ENCODE measurements around the gene KRTAP5-9.
"Not testable (repeated sequence)": the region's sequence is repeated elsewhere in the genome, so short reads cannot be mapped to it uniquely, and the experiment has no call there.

Gene KRTAP5-9

GRCh38 chr11:71534711-71535608 lies 13.3 kb upstream of the KRTAP5-9 start:
- DNase-seq (ENCODE audit: low read depth, low spot score) = not testable (repeated sequence)

- DNase-seq (ENCODE audit: low read depth, low spot score) = no peak
Observed at GRCh38 chr11:71535825-71536224, 12.4 kb upstream of the KRTAP5-9 start.

- DNase-seq (ENCODE audit: low read depth, low spot score) = no peak
Observed at GRCh38 chr11:71537537-71537936, 10.7 kb upstream of the KRTAP5-9 start.

- not testable (repeated sequence) for DNase-seq (ENCODE audit: low read depth, low spot score)
Observed at GRCh38 chr11:71537977-71538665, 10.1 kb upstream of the KRTAP5-9 start, which contains the start of gene KRTAP5-8. Gene KRTAP5-8, plus strand, starts transcription at chr11:71538025. Its CDS starts 31 bp downstream, at chr11:71538056.

GRCh38 chr11:71538666-71538990 lies 9.6 kb upstream of the KRTAP5-9 start:
- DNase-seq (ENCODE audit: low read depth, low spot score) = no peak

GRCh38 chr11:71539017-71539416 lies 9.2 kb upstream of the KRTAP5-9 start:
- DNase-seq (ENCODE audit: low read depth, low spot score) = no peak

GRCh38 chr11:71539971-71540370 lies 8.2 kb upstream of the KRTAP5-9 start:
- DNase-seq (ENCODE audit: low read depth, low spot score) = not testable (repeated sequence)

GRCh38 chr11:71540521-71541304 lies 7.5 kb upstream of the KRTAP5-9 start:
- not testable (repeated sequence) for DNase-seq (ENCODE audit: low read depth, low spot score)

- no peak for DNase-seq (ENCODE audit: low read depth, low spot score)
Observed at GRCh38 chr11:71542382-71542781, 5.8 kb upstream of the KRTAP5-9 start.

GRCh38 chr11:71542879-71543777 lies 5.1 kb upstream of the KRTAP5-9 start:
- no peak for DNase-seq (ENCODE audit: low read depth, low spot score)

- no peak for DNase-seq (ENCODE audit: low read depth, low spot score)
Observed at GRCh38 chr11:71543866-71544265, 4.4 kb upstream of the KRTAP5-9 start.

GRCh38 chr11:71544525-71545214 lies 3.5 kb upstream of the KRTAP5-9 start:
- DNase-seq (ENCODE audit: low read depth, low spot score) = no peak

- no peak for DNase-seq (ENCODE audit: low read depth, low spot score)
Observed at GRCh38 chr11:71545405-71545966, 2.7 kb upstream of the KRTAP5-9 start.

GRCh38 chr11:71548716-71549151 lies 514 bp downstream of the KRTAP5-9 start:
- no peak for DNase-seq (ENCODE audit: low read depth, low spot score)

GRCh38 chr11:71551711-71552110 lies 3.5 kb downstream of the KRTAP5-9 start:
- DNase-seq (ENCODE audit: low read depth, low spot score) = no peak

- no peak for DNase-seq (ENCODE audit: low read depth, low spot score)
Observed at GRCh38 chr11:71554996-71555395, 6.8 kb downstream of the KRTAP5-9 start.

- DNase-seq (ENCODE audit: low read depth, low spot score) = no peak
Observed at GRCh38 chr11:71555508-71555907, 7.3 kb downstream of the KRTAP5-9 start.

- DNase-seq (ENCODE audit: low read depth, low spot score) = no peak
Observed at GRCh38 chr11:71556018-71556417, 7.8 kb downstream of the KRTAP5-9 start.

- DNase-seq (ENCODE audit: low read depth, low spot score) = no peak
Observed at GRCh38 chr11:71557257-71557656, 9.0 kb downstream of the KRTAP5-9 start.

GRCh38 chr11:71558996-71559395 lies 10.8 kb downstream of the KRTAP5-9 start:
- no peak for DNase-seq (ENCODE audit: low read depth, low spot score)

Measured in astrocyte of the hippocampus (primary cell).